G401.6 (cell line): ENCODE data around the gene CHP1.
"Not testable (repeated sequence)": the region's sequence is repeated elsewhere in the genome, so short reads cannot be mapped to it uniquely, and the experiment has no call there.

ENCODE experiments used
- FAIRE-seq: peaks from 2 replicates; lab custom pipeline; 2012; peaks lifted over from hg19 to GRCh38; lab: Jason Lieb, UNC

Gene CHP1

GRCh38 chr15:41256577-41257038 is 25.5 kb downstream of the CHP1 start:
- FAIRE-seq = no peak

GRCh38 chr15:41258750-41259471 is 27.8 kb downstream of the CHP1 start:
- no peak for FAIRE-seq

GRCh38 chr15:41259546-41260189 is 28.6 kb downstream of the CHP1 start:
- no peak for FAIRE-seq

GRCh38 chr15:41260924-41261323 is 29.9 kb downstream of the CHP1 start:
- FAIRE-seq = not testable (repeated sequence)

GRCh38 chr15:41262571-41262970 is 31.5 kb downstream of the CHP1 start:
- no peak for FAIRE-seq

GRCh38 chr15:41263891-41264351 is 32.9 kb downstream of the CHP1 start:
- no peak for FAIRE-seq

GRCh38 chr15:41269887-41270286 is 38.8 kb downstream of the CHP1 start:
- no peak for FAIRE-seq

- FAIRE-seq = no peak
Observed at GRCh38 chr15:41276831-41277230, 45.8 kb downstream of the CHP1 start.

GRCh38 chr15:41278319-41278718 is 47.3 kb downstream of the CHP1 start:
- FAIRE-seq = no peak

GRCh38 chr15:41279535-41280283 is 48.6 kb downstream of the CHP1 start:
- no peak for FAIRE-seq

GRCh38 chr15:41281236-41281635 is 50.2 kb downstream of the CHP1 start:
- FAIRE-seq = no peak

- FAIRE-seq = not testable (repeated sequence)
Observed at GRCh38 chr15:41282436-41282835, 51.4 kb downstream of the CHP1 start.

- not testable (repeated sequence) for FAIRE-seq
Observed at GRCh38 chr15:41282980-41283652, 52.0 kb downstream of the CHP1 start.

GRCh38 chr15:41283653-41284426 is 52.8 kb downstream of the CHP1 start:
- FAIRE-seq = peak; percentile 98

- no peak for FAIRE-seq
Observed at GRCh38 chr15:41284427-41285177, 53.5 kb downstream of the CHP1 start.

GRCh38 chr15:41285285-41285684 is 54.2 kb downstream of the CHP1 start:
- FAIRE-seq = no peak

- no peak for FAIRE-seq
Observed at GRCh38 chr15:41286665-41287333, 55.7 kb downstream of the CHP1 start.

GRCh38 chr15:41288464-41288863 is 57.4 kb downstream of the CHP1 start:
- no peak for FAIRE-seq

- FAIRE-seq = no peak
Observed at GRCh38 chr15:41289953-41290352, 58.9 kb downstream of the CHP1 start.

GRCh38 chr15:41291065-41291631 is 60.1 kb downstream of the CHP1 start:
- FAIRE-seq = no peak
